Activated T-cell treated with anti-CD3 and anti-CD28 coated beads for 48 hours (primary cell): ENCODE data around the gene MTMR3.
A peak's percentile ranks its signal among the peaks of the same experiment; 100 is the strongest.

Experiments
- DNase-seq: peaks from one replicate; pipeline ENCODE4 v3.0.0-alpha.2; 2020; ENCODE audit warnings: low read depth

MTMR3 gene

GRCh38 chr22:29916007-29916544 is 33.1 kb downstream of the MTMR3 start:
- DNase-seq = no peak

- no peak for DNase-seq
Observed at GRCh38 chr22:29917052-29917902, 34.3 kb downstream of the MTMR3 start.

- DNase-seq = no peak
Observed at GRCh38 chr22:29925402-29925801, 42.4 kb downstream of the MTMR3 start.

GRCh38 chr22:29926057-29926456 is 43.1 kb downstream of the MTMR3 start:
- DNase-seq = no peak

- no peak for DNase-seq
Observed at GRCh38 chr22:29932136-29932535, 49.2 kb downstream of the MTMR3 start.

GRCh38 chr22:29933619-29934018 is 50.6 kb downstream of the MTMR3 start:
- DNase-seq = no peak

GRCh38 chr22:29934596-29934995 is 51.6 kb downstream of the MTMR3 start:
- no peak for DNase-seq

- no peak for DNase-seq
Observed at GRCh38 chr22:29936186-29936585, 53.2 kb downstream of the MTMR3 start.

GRCh38 chr22:29937940-29938693 is 55.1 kb downstream of the MTMR3 start:
- peak; percentile 2 for DNase-seq

- DNase-seq = no peak
Observed at GRCh38 chr22:29940526-29940925, 57.6 kb downstream of the MTMR3 start.

- DNase-seq = no peak
Observed at GRCh38 chr22:29944339-29944738, 61.4 kb downstream of the MTMR3 start.

- no peak for DNase-seq
Observed at GRCh38 chr22:29945435-29945834, 62.5 kb downstream of the MTMR3 start.

GRCh38 chr22:29946220-29946619 is 63.2 kb downstream of the MTMR3 start:
- DNase-seq = no peak

- no peak for DNase-seq
Observed at GRCh38 chr22:29947410-29948384, 64.7 kb downstream of the MTMR3 start.

GRCh38 chr22:29948385-29948769 is 65.4 kb downstream of the MTMR3 start:
- DNase-seq = no peak

GRCh38 chr22:29949872-29950271 is 66.9 kb downstream of the MTMR3 start:
- DNase-seq = no peak

- DNase-seq = no peak
Observed at GRCh38 chr22:29951791-29952413, 68.9 kb downstream of the MTMR3 start.

GRCh38 chr22:29954203-29954855 is 71.4 kb downstream of the MTMR3 start:
- no peak for DNase-seq

- no peak for DNase-seq
Observed at GRCh38 chr22:29956680-29957079, 73.7 kb downstream of the MTMR3 start.

- DNase-seq = no peak
Observed at GRCh38 chr22:29958170-29958569, 75.2 kb downstream of the MTMR3 start.

GRCh38 chr22:29964776-29965175 is 81.8 kb downstream of the MTMR3 start:
- DNase-seq = no peak
